Calu3 (cell line): ENCODE data around the gene ATP8A2. TPM values are rescaled to one million over a fixed set of nuclear protein-coding genes. Genes with fewer than 3 reads are reported as not detected.

Source experiments
- BruUV-seq: library from RNA; stranded (reverse); fragments of 400-500 nt; replicated peaks from 2 replicates; lab custom pipeline; 2021; lab: Mats Ljungman, UMichigan
- CTCF ChIA-PET: fragments of 300-600 bp; sonication (Branson Sonifier 250); formaldehyde crosslinking; loops from one replicate; lab custom pipeline; 2022; ENCODE audit warnings: antibody characterized with exemption; lab: Charles Lee
- DNase-seq: peaks from one replicate; pipeline ENCODE4 v3.0.0; 2022
- H3K27ac Mint-ChIP-seq: one replicate; pipeline ENCODE4 v1.8.0; 2022; ENCODE audit warnings: mixed read lengths; ENCODE audit not compliant: unreplicated experiment
- H3K27me3 Mint-ChIP-seq: one replicate; pipeline ENCODE4 v1.8.0; 2022; ENCODE audit warnings: mixed read lengths; ENCODE audit not compliant: unreplicated experiment
- H3K36me3 Mint-ChIP-seq: one replicate; pipeline ENCODE4 v1.8.0; 2022; ENCODE audit warnings: mild to moderate bottlenecking, moderate library complexity, mixed read lengths; ENCODE audit not compliant: insufficient read depth, unreplicated experiment
- H3K4me1 Mint-ChIP-seq: one replicate; pipeline ENCODE4 v1.8.0; 2022; ENCODE audit warnings: mild to moderate bottlenecking, low read depth, mixed read lengths; ENCODE audit not compliant: unreplicated experiment
- H3K4me3 Mint-ChIP-seq: one replicate; pipeline ENCODE4 v1.8.0; 2022; ENCODE audit warnings: mild to moderate bottlenecking, low read depth, moderate library complexity, mixed read lengths; ENCODE audit not compliant: unreplicated experiment
- H3K9me3 Mint-ChIP-seq: one replicate; pipeline ENCODE4 v1.8.0; 2022; ENCODE audit warnings: low read depth, mixed read lengths; ENCODE audit not compliant: unreplicated experiment
- intact Hi-C: fragments of 100-400 bp; cut with micrococcal nuclease; formaldehyde crosslinking; loops from one replicate; pipeline ENCODE4 v1.10.0; 2022; ENCODE audit not compliant: unreplicated experiment
- total RNA-seq: library from RNA; stranded (reverse); gene quantifications from 2 replicates; pipeline ENCODE4 v1.2.3, GENCODE V29; 2022
- TF ChIP-seq, protein P1 (sequence below): fragments of 200-600 bp; IDR thresholded peaks from one replicate; pipeline ENCODE4 v1.8.0; 2022; ENCODE audit warnings: antibody characterized with exemption; ENCODE audit not compliant: unreplicated experiment

ATP8A2 gene
- total RNA-seq, 1 experiment from 2014 or later: 0.05 TPM

DNA sequence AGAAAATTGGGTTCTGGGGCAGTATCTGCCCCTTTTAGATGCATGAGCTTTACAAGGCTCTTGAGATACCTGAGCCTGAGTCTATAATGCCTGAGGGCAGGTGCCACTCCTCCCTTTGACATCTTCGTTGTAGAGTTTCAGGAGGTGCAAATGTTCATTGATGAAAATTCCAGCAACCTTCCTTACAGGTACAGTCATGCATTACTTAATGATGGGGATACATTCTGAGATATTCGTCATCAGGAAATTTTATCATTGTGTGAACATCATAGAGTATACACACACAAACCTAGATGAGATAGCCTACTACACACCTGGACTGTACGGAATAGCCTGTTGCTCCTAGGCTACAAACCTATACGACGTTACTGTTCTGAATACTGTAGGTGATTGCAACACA lies 370.0 kb downstream of the ATP8A2 start:
- intact Hi-C loops: no loop called here
- H3K27me3 Mint-ChIP-seq: peaks cover 64% of the 10 kb centered on the region
- TF ChIP-seq, protein P1, sequence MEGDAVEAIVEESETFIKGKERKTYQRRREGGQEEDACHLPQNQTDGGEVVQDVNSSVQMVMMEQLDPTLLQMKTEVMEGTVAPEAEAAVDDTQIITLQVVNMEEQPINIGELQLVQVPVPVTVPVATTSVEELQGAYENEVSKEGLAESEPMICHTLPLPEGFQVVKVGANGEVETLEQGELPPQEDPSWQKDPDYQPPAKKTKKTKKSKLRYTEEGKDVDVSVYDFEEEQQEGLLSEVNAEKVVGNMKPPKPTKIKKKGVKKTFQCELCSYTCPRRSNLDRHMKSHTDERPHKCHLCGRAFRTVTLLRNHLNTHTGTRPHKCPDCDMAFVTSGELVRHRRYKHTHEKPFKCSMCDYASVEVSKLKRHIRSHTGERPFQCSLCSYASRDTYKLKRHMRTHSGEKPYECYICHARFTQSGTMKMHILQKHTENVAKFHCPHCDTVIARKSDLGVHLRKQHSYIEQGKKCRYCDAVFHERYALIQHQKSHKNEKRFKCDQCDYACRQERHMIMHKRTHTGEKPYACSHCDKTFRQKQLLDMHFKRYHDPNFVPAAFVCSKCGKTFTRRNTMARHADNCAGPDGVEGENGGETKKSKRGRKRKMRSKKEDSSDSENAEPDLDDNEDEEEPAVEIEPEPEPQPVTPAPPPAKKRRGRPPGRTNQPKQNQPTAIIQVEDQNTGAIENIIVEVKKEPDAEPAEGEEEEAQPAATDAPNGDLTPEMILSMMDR: no peak
- peaks cover 8% of the 10 kb centered on the region for H3K4me1 Mint-ChIP-seq
- H3K4me3 Mint-ChIP-seq: no peak overlapping the region
- no peaks in the 10 kb centered on the region for H3K9me3 Mint-ChIP-seq
- CTCF ChIA-PET: no interaction called here
- no peak for DNase-seq
- no peak overlapping the region for H3K27ac Mint-ChIP-seq
- no TSS peak for BruUV-seq
- no peaks in the 10 kb centered on the region for H3K36me3 Mint-ChIP-seq

DNA sequence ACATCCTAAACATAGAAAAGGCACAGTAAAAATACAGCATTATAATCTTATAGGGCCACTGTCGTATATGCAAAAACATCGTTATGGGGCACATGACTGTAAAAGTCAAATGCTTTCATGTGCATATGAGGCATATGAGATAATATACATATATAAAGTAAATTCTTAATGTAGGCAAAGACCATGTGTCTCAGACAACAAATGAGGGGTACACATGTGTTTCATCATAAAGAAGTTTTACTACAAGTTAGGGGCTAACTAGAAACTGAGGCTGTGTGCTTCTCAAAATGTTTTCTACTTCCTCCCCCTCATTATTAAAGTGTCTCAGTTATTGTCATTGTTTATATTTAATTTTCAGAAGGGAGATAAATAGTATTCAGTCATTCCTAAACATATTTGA lies 370.4 kb downstream of the ATP8A2 start:
- intact Hi-C loops: no loop called here
- Mint-ChIP-seq H3K27ac (no peak overlapping the region), H3K4me3 (no peak overlapping the region), H3K27me3 (peaks cover 67% of the 10 kb centered on the region), H3K36me3 (no peaks in the 10 kb centered on the region), H3K9me3 (no peaks in the 10 kb centered on the region), H3K4me1 (peaks cover 8% of the 10 kb centered on the region)
- no peak for DNase-seq
- no TSS peak for BruUV-seq
- TF ChIP-seq, protein P1: no peak
- CTCF ChIA-PET: interaction anchor here (0.6 kb wide), 1 partner anchor 599 kb away, joined by 6 read pairs; no protein-coding TSS in a partner anchor

- BruUV-seq: no TSS peak
- intact Hi-C loops: no loop called here
These were observed 371.6 kb downstream of the ATP8A2 start for GRCh38 chr13:25743421-25743820.

DNA sequence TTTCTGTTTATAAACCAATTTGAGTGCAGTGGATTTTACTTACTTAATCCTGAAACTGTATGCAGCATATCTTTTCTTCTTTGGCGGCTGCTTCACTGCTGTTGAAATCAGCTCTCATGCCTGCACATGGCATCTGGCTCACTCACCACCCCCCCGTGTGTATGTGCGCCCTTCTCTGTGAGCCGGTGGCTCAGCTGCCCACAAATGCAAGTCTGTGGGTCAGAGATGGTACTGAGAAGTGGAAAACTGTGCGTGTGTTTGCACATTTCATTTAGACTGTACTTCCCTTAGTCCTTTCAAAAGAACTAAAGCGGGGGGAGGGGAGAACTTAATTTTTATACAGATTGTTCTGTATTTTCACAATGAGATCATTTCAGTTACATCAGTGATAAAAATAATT lies 372.4 kb downstream of the ATP8A2 start:
- CTCF ChIA-PET: no interaction called here
- H3K4me1 Mint-ChIP-seq: no peaks in the 10 kb centered on the region
- no peak overlapping the region for H3K4me3 Mint-ChIP-seq
- TF ChIP-seq, protein P1: no peak
- no peak for DNase-seq
- intact Hi-C loops: no loop called here
- H3K27me3 Mint-ChIP-seq: peaks cover 66% of the 10 kb centered on the region
- H3K36me3 Mint-ChIP-seq: no peaks in the 10 kb centered on the region
- H3K27ac Mint-ChIP-seq: no peak overlapping the region
- no peaks in the 10 kb centered on the region for H3K9me3 Mint-ChIP-seq
- no TSS peak for BruUV-seq

More at GRCh38 chr13:25743421-25743820, 371.6 kb downstream of the ATP8A2 start:
- no peaks in the 10 kb centered on the region for H3K36me3 Mint-ChIP-seq
- no peaks in the 10 kb centered on the region for H3K9me3 Mint-ChIP-seq
- H3K4me3 Mint-ChIP-seq: no peak overlapping the region
- TF ChIP-seq, protein P1: no peak
- no peak for DNase-seq
- CTCF ChIA-PET: no interaction called here
- peaks cover 66% of the 10 kb centered on the region for H3K27me3 Mint-ChIP-seq
- peaks cover 2% of the 10 kb centered on the region for H3K4me1 Mint-ChIP-seq
- no peak overlapping the region for H3K27ac Mint-ChIP-seq
